ENCODE results near the gene ARFGAP2.
A peak's percentile ranks its signal among the peaks of the same experiment; 100 is the strongest.

- TF ChIP-seq, protein P1, sequence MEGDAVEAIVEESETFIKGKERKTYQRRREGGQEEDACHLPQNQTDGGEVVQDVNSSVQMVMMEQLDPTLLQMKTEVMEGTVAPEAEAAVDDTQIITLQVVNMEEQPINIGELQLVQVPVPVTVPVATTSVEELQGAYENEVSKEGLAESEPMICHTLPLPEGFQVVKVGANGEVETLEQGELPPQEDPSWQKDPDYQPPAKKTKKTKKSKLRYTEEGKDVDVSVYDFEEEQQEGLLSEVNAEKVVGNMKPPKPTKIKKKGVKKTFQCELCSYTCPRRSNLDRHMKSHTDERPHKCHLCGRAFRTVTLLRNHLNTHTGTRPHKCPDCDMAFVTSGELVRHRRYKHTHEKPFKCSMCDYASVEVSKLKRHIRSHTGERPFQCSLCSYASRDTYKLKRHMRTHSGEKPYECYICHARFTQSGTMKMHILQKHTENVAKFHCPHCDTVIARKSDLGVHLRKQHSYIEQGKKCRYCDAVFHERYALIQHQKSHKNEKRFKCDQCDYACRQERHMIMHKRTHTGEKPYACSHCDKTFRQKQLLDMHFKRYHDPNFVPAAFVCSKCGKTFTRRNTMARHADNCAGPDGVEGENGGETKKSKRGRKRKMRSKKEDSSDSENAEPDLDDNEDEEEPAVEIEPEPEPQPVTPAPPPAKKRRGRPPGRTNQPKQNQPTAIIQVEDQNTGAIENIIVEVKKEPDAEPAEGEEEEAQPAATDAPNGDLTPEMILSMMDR (IDR thresholded peaks at IDR 0.05; ENCODE audit: low read depth, low read length): peak; percentile 5
- TF ChIP-seq POLR2A (IDR thresholded peaks at IDR 0.05; ENCODE audit: extremely low read depth, insufficient read length) (no peak), MAX (IDR thresholded peaks at IDR 0.05; ENCODE audit: low read depth, low read length) (no peak)
Observed at GRCh38 chr11:47216121-47216798, 39.6 kb upstream of the ARFGAP2 start.
